ENCODE results near the gene RIGI. TPM values are rescaled to one million over a fixed set of nuclear protein-coding genes. Genes with fewer than 3 reads are reported as not detected.
A peak's percentile ranks its signal among the peaks of the same experiment; 100 is the strongest.

The RIGI gene
- total and polyA plus RNA-seq, 9 of the 15 experiments (the other 6 are each of a cell fraction or from before 2014, with no cell fraction given) = 0.27 to 1.1 (median 0.54) TPM

DNA sequence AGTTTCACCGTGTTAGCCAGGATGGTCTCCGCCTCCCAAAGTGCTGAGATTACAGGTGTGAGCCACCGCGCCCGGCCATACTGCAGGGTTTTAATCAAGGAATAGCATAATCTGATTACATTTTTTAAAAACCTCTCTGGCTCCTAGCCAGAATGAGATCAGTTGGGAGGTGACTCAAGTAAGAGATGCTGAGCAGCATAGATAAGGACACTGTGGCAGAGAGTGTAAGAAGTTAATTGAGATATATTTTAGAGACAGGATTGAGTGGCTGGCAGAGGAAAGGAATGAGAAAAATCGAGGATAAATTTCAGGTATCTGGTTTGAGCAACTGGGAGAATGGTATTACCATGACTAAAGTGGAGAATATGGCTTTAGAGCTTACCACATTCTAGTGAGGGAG is 7.3 kb upstream of the RIGI start (continued):
- TF ChIP-seq TCF3 (CRISPR knock-in tag; IDR thresholded peaks at IDR 0.05) (peak; percentile 62), SMARCA4 (IDR thresholded peaks at IDR 0.05) (peak; percentile 59; the same call in 1 of the 2 replicates), RBFOX2 (IDR thresholded peaks at IDR 0.05; ENCODE audit: low read depth, low read length) (no peak), SNIP1 (IDR thresholded peaks at IDR 0.05; ENCODE audit: low read depth) (no peak), ZC3H11A (IDR thresholded peaks at IDR 0.05; ENCODE audit: low read depth, low read length) (no peak), KDM1A (IDR thresholded peaks at IDR 0.05) (peak; percentile 79 to 87), TRIM24 (IDR thresholded peaks at IDR 0.05) (0 out of 4 replicates have a peak, but pooled peaks of 1 of the 2 experiments have one; percentile 25), ETS2 (tag; IDR thresholded peaks at IDR 0.05; ENCODE audit: borderline replicate concordance, poor library complexity, severe bottlenecking) (no peak), E2F3 (CRISPR knock-in tag; IDR thresholded peaks at IDR 0.05) (no peak), GATAD2B (IDR thresholded peaks at IDR 0.05; ENCODE audit: borderline replicate concordance) (no peak), PURB (CRISPR knock-in tag; IDR thresholded peaks at IDR 0.05; ENCODE audit: low read depth) (no peak)

DNA sequence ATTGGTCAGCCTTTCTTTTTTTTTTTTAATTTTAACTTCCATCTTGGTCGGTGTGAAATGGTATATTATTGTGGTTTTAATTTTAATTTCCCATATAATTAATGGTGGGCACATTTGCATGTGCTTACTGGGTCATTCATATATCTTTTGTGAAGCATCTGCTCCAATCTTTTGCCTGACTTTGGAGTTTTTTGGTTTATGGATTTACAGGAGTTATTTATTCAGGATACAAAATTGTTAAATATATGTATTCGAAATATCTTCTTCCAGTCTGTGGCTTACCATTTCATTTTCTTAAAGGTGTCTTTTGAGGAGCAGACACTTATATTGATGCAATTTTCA is 682 bp upstream of the RIGI start:
- BruUV-seq (replicated peaks) = no TSS peak
- Histone ChIP-seq H2AFZ (ENCODE audit: low read depth, low read length) (peak overlapping the region; percentile 78), H3K9ac (ENCODE audit: insufficient read depth in 1 of 2, low read depth in 2 of 2, low read length in 2 of 2) (peak overlapping the region in 1 of 2 experiments; percentile 38; a peak in 2 of 4 replicates), H3K9me1 (ENCODE audit: control insufficient read depth, insufficient read depth, low read length) (no peaks in the 10 kb centered on the region), H4K20me1 (replicated peaks; ENCODE audit: control insufficient read depth, insufficient read depth, low read length) (no peaks in the 10 kb centered on the region), H3K36me3 (ENCODE audit: control insufficient read depth, insufficient read depth, low read length) (no peaks in the 10 kb centered on the region), H3K4me2 (ENCODE audit: insufficient read depth, low read length) (peak overlapping the region; percentile 80), H3K4me3 (peak overlapping the region; percentile 54), H3K79me2 (ENCODE audit: control insufficient read depth, insufficient read depth, low read length) (no peaks in the 10 kb centered on the region), H3K9me3 (replicated peaks; ENCODE audit: control insufficient read depth, insufficient read depth, low read depth, low read length) (no peaks in the 10 kb centered on the region), H3K4me1 (replicated peaks in 1 of 2; ENCODE audit: control insufficient read depth in 2 of 2, insufficient read depth in 2 of 2, low read length in 2 of 2) (peaks cover 0 to 4% of the 10 kb centered on the region in 2 experiments; a peak in 1 of 5 replicates), H3K27ac (ENCODE audit: extremely low read depth, low read depth, low read length) (peak overlapping the region; percentile 33; the same call in 1 of the 3 replicates), H3K27me3 (ENCODE audit: control insufficient read depth in 2 of 2, insufficient read depth in 2 of 2, low read length in 2 of 2) (no peaks in the 10 kb centered on the region)
- ChIA-PET POLR2A (interaction anchor here (1.1 kb wide), 2 partner anchors 10 to 148 kb away, joined by 3 to 4 read pairs; no protein-coding TSS in a partner anchor), CTCF (ENCODE audit: low intra/inter-chr PET ratio) (interaction anchor here (1.1 to 2.3 kb wide), 2 partner anchors 53 to 147 kb away, joined by 5 to 17 read pairs; no protein-coding TSS in a partner anchor)
- in situ Hi-C loops (cut with MboI) (no loop called here), intact Hi-C loops (cut with micrococcal nuclease) (loop anchor here (1.0 to 2.0 kb wide), 2 partner anchors 46 to 147 kb away; partner anchors contain the start of gene NDUFB6)
- TF ChIP-seq SETDB1 (IDR thresholded peaks at IDR 0.05; ENCODE audit: low read length) = no peak
- no peak for TF ChIP-seq CBFB (CRISPR knock-in tag; IDR thresholded peaks at IDR 0.05)
- TF ChIP-seq, protein P1, sequence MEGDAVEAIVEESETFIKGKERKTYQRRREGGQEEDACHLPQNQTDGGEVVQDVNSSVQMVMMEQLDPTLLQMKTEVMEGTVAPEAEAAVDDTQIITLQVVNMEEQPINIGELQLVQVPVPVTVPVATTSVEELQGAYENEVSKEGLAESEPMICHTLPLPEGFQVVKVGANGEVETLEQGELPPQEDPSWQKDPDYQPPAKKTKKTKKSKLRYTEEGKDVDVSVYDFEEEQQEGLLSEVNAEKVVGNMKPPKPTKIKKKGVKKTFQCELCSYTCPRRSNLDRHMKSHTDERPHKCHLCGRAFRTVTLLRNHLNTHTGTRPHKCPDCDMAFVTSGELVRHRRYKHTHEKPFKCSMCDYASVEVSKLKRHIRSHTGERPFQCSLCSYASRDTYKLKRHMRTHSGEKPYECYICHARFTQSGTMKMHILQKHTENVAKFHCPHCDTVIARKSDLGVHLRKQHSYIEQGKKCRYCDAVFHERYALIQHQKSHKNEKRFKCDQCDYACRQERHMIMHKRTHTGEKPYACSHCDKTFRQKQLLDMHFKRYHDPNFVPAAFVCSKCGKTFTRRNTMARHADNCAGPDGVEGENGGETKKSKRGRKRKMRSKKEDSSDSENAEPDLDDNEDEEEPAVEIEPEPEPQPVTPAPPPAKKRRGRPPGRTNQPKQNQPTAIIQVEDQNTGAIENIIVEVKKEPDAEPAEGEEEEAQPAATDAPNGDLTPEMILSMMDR (IDR thresholded peaks at IDR 0.05 in 2 of 3, conservative IDR thresholded peaks at IDR 0.05 in 1 of 3; ENCODE audit: insufficient read depth in 2 of 3, low read depth in 1 of 3, low read length in 3 of 3) = 0 out of 6 replicates have a peak, but pooled peaks of 1 of the 3 experiments have one; percentile 6
- no peak for TF ChIP-seq MYNN (IDR thresholded peaks at IDR 0.05)
- no peak for TF ChIP-seq MYNN (CRISPR knock-in tag; IDR thresholded peaks at IDR 0.05)
- 0% methylated on average over 2 of the region's 2 CpGs for WGBS (ENCODE audit: insufficient coverage, low coverage, missing lambda C conversion rate)
- DNase-seq (ENCODE audit: extremely low read depth in 1 of 4, low spot score in 3 of 4) = no peak
- no peak for ATAC-seq
- FAIRE-seq = no peak
